HUES6 (cell line): ENCODE measurements around the gene PKDREJ.
"Not testable (repeated sequence)": the region's sequence is repeated elsewhere in the genome, so short reads cannot be mapped to it uniquely, and the experiment has no call there.

ENCODE experiments used
- H3K27ac ChIP-seq: 2 replicates; pipeline ENCODE4 v1.7.0; 2013; ENCODE audit warnings: low read depth, mild to moderate bottlenecking, low read length, inconsistent platforms
- H3K27me3 ChIP-seq: 2 replicates; pipeline ENCODE4 v1.6.1; 2013; ENCODE audit warnings: low read length; ENCODE audit not compliant: control insufficient read depth, insufficient read depth
- H3K36me3 ChIP-seq: 2 replicates; pipeline ENCODE4 v1.6.1; 2013; ENCODE audit warnings: low read length; ENCODE audit not compliant: control insufficient read depth, insufficient read depth
- H3K4me1 ChIP-seq: 2 replicates; pipeline ENCODE4 v1.6.1; 2013; ENCODE audit warnings: low read length; ENCODE audit not compliant: control insufficient read depth, insufficient read depth
- H3K4me3 ChIP-seq: 2 replicates; pipeline ENCODE4 v1.5.1; 2013; ENCODE audit warnings: low read depth, low read length
- H3K9ac ChIP-seq: one replicate; pipeline ENCODE4 v1.6.1; 2013; ENCODE audit warnings: mild to moderate bottlenecking, low read length
- H3K9me3 ChIP-seq: 2 replicates; pipeline ENCODE4 v1.6.1; 2013; ENCODE audit warnings: low read depth, low read length; ENCODE audit not compliant: control insufficient read depth, insufficient read depth

PKDREJ gene, protein sequence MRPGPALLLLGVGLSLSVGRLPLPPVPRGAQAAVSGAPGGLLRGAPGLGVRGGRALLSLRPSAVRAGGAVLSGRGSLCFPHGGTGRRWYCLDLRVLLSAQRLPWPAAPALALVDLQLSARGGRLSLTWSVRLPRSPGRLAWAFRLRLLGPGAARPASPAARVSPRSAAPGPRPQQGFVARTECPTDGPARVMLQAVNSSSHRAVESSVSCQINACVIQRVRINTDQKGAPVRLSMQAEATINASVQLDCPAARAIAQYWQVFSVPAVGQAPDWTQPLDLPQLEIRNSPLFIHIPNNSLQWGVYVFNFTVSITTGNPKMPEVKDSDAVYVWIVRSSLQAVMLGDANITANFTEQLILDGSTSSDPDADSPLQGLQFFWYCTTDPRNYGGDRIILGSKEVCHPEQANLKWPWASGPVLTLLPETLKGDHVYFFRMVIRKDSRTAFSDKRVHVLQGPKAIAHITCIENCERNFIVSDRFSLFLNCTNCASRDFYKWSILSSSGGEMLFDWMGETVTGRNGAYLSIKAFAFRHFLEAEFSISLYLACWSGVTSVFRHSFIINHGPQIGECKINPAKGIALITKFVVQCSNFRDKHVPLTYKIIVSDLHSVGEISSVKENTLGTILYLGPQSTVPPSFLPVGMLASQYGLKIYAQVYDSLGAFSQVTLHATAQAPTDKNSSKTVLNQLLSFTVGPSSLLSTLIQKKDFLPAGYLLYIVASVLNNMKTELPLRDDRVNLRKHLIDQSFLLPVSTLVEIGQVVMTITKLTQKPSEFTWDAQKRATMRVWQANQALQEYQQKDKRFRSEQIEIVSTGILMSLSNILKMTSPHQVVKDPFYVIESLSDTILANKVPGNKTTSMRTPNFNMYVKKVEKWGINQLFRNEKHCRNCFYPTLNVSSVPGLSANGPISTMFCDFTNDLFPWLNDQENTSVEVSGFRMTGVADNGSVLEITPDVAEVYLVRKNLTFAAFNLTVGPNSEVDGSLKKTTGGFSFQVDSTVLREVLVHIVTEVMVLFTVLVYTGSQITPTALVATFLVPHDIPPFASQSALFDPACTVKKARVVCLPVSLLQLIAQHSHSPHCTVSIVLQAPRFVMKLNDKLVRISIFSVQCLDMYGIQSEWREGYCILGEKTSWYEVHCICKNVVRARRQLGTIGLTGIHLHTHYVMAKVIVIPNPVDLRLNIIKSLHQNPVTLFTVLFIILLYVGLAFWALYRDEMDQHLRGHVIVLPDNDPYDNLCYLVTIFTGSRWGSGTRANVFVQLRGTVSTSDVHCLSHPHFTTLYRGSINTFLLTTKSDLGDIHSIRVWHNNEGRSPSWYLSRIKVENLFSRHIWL (N-terminal part only)

DNA sequence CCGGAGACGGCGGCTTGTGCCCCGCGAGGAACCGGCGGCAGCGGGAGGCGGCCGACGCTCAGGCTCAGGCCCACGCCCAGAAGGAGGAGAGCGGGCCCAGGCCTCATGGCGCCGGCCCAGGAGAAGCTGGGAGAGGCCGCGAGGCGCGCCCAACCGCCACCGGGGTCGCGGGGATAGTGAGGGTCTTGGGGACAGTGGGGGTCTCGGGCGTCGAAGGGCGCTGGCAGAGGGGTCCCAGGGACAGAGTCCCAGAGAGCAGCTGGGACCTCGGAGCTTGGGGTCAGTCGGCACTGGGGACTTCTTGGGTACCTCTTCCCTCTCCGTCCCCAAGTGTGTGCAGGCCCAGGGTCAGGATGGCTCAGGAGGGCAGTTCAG is at the start of gene PKDREJ:
PKDREJ (minus strand) TSS at position 128 of the 375 bp plus-strand sequence; CDS start at position 107, 21 bp downstream.
- H3K4me3 ChIP-seq, result peak within 1 kb of the TSS; percentile 38; the same call in 1 of the 2 replicates
- no peaks in the 10 kb centered on the region for H3K4me1 ChIP-seq
- no peak within 1 kb of the TSS for H3K9ac ChIP-seq
- peaks cover 39% of the 10 kb centered on the region for H3K9me3 ChIP-seq
- no peaks in the 10 kb centered on the region for H3K36me3 ChIP-seq
- peaks cover 67% of the 10 kb centered on the region for H3K27me3 ChIP-seq
- H3K27ac ChIP-seq, result no peak within 1 kb of the TSS

DNA sequence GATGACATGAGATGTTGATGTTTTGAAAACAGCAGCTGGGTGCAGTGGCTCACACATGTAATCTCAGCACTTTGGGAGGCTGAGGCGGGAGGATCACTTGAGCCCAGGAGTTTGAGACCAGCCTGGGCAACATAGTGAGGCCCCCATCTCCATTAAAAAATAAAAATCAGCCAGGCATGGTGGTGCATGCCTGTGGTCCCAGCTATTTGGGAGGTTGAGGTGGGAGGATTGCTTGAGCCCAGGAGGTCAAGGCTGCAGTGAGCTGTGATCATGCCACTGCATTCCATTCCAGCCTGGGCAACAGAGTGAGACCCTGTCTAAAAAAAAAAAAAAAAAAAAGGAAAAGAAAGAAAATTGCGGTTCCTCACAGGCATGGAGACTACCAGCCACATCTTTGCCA is 49.7 kb upstream of the PKDREJ start:
- H3K27ac ChIP-seq, H3K27me3 ChIP-seq, H3K9ac ChIP-seq, H3K9me3 ChIP-seq, H3K4me3 ChIP-seq, H3K4me1 ChIP-seq: not testable (repeated sequence)
- H3K36me3 ChIP-seq, result peaks cover 68% of the 10 kb centered on the region

DNA sequence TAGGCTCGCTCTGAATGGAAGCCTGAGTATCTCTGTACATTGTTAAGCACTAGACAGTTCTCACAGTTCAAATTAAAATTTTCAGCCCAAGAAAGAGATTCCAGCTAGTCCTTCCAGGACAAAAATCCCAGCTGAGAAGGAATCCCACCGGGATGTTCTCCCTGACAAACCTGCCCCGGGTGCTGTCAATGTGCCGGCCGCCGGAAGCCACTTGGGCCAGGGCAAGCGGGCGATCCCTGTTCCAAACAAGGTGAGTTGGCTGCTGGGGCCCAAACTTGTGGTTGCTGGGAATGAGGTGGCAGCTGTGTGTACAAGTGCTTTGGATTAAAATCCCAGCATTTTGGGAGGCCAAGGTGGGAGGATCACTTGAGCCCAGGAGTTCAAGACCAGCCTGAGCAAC is 48.9 kb upstream of the PKDREJ start:
- no peaks in the 10 kb centered on the region for H3K27me3 ChIP-seq
- no peak overlapping the region for H3K4me3 ChIP-seq
- no peak overlapping the region for H3K27ac ChIP-seq
- H3K9ac ChIP-seq, result no peak overlapping the region
- no peaks in the 10 kb centered on the region for H3K4me1 ChIP-seq
- H3K9me3 ChIP-seq, result no peaks in the 10 kb centered on the region
- peaks cover 60% of the 10 kb centered on the region for H3K36me3 ChIP-seq

DNA sequence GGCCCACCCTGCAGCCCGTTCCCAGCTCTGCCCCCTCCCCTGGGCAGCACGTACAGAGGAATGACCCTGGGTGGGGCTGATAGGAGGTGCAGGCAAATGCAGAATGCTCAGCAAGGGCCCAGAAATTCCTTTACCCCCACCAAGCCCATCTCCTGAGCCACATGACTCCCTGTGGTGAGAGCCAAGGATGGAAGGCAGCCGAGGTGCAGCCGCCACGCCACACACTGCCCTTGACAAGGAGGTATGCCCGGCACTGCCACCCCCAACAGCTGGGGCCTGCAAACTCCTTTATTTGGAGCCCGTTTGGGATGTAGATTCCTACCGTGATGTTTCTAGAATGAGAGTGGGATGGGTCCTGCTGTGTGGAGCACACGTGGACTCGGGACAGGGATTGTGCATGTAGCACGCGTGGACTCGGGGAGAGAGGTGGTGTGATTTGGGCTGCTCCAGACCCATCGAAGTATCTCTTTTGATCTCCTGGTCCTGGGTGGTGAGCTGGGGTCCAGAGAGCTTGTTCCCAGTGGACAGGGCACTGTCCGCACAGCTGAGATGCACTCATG is 46.5 kb upstream of the PKDREJ start:
- Histone ChIP-seq H3K36me3 (peaks cover 44% of the 10 kb centered on the region), H3K27me3 (no peaks in the 10 kb centered on the region), H3K4me3 (no peak overlapping the region), H3K9ac (no peak overlapping the region), H3K9me3 (no peaks in the 10 kb centered on the region), H3K4me1 (no peaks in the 10 kb centered on the region), H3K27ac (no peak overlapping the region)

DNA sequence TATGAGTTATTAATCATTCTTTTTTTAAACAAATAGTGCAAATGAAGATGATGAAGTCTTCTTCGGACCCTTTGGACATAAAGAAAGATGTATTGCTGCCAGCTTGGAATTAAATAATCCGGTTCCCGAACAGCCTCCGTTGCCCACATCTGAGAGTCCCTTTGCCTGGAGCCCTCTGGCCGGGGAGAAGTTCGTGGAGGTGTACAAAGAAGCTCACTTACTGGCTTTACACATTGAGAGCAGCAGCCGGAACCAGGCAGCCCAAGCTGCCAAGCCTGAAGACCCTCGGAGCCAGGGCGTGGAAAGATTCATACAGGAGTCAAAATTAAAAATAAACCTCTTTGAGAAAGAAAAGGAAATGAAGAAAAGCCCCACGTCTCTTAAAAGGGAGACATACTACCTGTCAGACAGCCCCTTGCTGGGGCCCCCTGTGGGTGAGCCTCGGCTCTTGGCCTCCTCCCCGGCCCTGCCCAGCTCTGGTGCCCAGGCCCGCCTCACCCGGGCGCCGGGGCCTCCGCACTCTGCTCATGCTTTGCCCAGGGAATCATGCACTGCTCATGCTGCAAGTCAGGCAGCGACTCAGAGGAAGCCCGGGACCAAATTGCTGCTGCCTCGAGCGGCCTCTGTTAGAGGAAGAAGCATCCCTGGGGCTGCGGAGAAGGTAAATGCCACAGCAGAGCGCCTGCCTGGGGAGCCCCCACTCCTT is 45.3 kb upstream of the PKDREJ start:
- peaks cover 36% of the 10 kb centered on the region for H3K36me3 ChIP-seq
- no peak overlapping the region for H3K4me3 ChIP-seq
- H3K9ac ChIP-seq, result no peak overlapping the region
- H3K9me3 ChIP-seq, result no peaks in the 10 kb centered on the region
- H3K27me3 ChIP-seq, result no peaks in the 10 kb centered on the region
- H3K4me1 ChIP-seq, result no peaks in the 10 kb centered on the region
- no peak overlapping the region for H3K27ac ChIP-seq

DNA sequence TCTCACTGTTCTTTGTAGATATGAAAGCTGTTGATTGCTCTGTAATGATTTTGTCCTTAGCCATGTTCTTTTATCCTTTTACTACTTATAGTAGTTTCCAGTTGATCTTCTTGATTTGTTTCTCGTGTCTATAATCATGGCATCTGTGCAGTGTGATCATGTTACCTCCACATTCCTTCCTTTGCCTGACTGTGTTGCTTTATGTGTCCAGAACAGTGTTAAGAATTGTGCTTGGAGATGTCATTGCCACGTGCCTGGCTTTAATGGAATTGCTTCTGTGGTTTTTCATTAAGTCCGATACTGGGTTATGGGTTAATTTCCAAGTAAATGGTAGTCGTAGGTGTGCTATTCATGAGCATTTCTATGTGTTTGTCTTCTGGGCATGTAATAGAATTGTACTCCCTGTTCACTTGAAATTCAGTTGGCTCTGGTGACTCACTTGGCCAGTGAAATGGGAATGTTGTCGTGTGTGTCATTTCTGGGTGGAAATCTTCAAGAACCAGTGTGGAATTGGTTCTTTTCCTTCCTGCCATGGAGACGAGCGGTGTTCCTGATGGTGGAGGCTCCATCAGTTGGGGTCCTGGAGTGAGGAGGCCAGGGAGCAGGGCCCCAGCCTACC is 40.3 kb upstream of the PKDREJ start:
- Histone ChIP-seq H3K36me3 (peaks cover 34% of the 10 kb centered on the region), H3K4me1 (no peaks in the 10 kb centered on the region), H3K27ac (no peak overlapping the region), H3K4me3 (no peak overlapping the region), H3K9me3 (no peaks in the 10 kb centered on the region), H3K9ac (no peak overlapping the region), H3K27me3 (no peaks in the 10 kb centered on the region)

DNA sequence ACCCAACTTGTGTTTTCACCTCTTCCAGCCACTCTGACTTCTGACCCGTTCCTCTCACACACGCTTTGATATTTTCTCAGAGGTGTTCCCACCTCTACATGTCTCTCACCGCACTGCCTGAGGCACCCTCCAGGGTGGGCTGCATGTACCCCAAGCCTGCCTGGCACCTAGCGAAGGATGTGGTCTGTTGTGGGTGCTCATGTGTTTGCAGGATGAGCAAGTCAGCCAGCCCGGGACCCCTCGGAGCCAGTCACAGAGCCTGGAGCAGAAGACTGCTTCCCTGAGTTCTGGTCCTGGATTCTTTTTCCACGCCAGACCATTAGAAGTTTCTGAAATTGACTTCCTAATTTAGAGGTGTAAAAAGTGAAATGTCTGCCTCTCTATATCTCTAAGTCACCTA is 37.3 kb upstream of the PKDREJ start:
- Histone ChIP-seq H3K9me3 (no peaks in the 10 kb centered on the region), H3K27me3 (no peaks in the 10 kb centered on the region), H3K4me1 (peaks cover 8% of the 10 kb centered on the region), H3K27ac (no peak overlapping the region), H3K36me3 (peaks cover 26% of the 10 kb centered on the region), H3K4me3 (no peak overlapping the region), H3K9ac (no peak overlapping the region)

DNA sequence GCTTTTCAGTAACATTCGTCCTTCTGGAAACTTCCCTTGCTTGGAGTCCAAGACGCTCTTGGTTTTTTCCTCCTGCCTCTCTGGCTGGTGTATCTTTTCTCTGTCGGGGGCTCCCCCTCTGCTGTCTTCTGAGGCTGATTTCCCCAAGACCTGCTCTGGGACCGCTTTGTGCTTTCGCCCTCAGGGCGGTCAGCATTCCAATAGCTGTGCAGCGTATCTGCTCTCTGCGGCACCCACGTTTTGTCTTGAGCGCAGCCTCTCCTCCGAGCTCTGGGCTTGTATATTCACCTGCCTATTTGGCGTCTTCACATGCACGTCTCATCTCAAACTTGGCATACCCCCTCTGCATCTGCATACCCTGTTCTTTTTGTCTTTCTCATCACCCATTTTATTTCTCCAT is 36.0 kb upstream of the PKDREJ start:
- no peaks in the 10 kb centered on the region for H3K27me3 ChIP-seq
- H3K4me1 ChIP-seq, result peaks cover 11% of the 10 kb centered on the region
- peaks cover 26% of the 10 kb centered on the region for H3K36me3 ChIP-seq
- no peak overlapping the region for H3K27ac ChIP-seq
- no peak overlapping the region for H3K4me3 ChIP-seq
- H3K9me3 ChIP-seq, result no peaks in the 10 kb centered on the region
- no peak overlapping the region for H3K9ac ChIP-seq

DNA sequence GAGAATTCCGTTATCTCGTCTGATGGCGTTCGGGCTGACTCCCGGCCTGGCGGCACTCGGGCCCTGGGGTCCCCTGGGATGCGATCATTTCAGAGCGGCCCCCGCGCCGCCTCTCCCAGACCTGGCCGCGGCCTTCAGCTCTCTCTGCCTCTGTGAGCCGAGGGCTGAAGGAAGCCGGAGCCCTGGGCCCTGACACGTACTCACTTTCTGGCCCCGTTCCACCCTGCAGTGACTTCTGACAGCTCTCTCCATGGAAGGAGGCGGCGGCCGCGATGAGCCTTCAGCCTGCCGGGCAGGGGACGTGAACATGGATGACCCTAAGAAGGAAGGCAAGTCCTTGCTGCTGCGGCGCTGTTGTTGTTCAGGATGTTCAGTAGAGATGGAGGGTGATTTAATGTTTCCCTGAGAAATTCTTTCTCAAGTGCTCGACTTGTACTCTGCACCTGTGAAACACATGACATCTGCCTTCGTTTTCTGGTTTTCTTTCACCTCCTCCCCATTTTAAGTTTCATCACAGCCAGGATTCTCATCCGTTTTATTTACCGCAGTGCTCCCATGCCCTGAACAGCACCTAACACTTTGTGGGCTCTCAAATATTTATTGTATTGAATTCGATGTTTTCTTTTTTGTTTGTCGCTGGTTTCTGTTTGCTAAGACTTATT is 34.1 kb upstream of the PKDREJ start:
- no peak overlapping the region; the same call in 1 of the 2 replicates for H3K27ac ChIP-seq
- no peaks in the 10 kb centered on the region for H3K27me3 ChIP-seq
- H3K9ac ChIP-seq, result peak overlapping the region; percentile 90
- H3K4me3 ChIP-seq, result peak overlapping the region; percentile 82
- H3K9me3 ChIP-seq, result no peaks in the 10 kb centered on the region
- peaks cover 31% of the 10 kb centered on the region for H3K36me3 ChIP-seq
- peaks cover 11% of the 10 kb centered on the region for H3K4me1 ChIP-seq
